HG03521 (cell line): ENCODE measurements around the gene PIGW.

Experiments used
- ATAC-seq: cut with Tn5 transposase; IDR thresholded peaks from one replicate; pipeline ENCODE4 v1.9.1; 2021; ENCODE audit warnings: mild to moderate bottlenecking, moderate library complexity; ENCODE audit not compliant: unreplicated experiment

The PIGW gene, protein sequence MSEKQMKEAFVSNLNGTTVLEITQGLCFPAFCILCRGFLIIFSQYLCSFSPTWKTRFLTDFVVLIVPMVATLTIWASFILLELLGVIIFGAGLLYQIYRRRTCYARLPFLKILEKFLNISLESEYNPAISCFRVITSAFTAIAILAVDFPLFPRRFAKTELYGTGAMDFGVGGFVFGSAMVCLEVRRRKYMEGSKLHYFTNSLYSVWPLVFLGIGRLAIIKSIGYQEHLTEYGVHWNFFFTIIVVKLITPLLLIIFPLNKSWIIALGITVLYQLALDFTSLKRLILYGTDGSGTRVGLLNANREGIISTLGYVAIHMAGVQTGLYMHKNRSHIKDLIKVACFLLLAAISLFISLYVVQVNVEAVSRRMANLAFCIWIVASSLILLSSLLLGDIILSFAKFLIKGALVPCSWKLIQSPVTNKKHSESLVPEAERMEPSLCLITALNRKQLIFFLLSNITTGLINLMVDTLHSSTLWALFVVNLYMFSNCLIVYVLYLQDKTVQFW

DNA sequence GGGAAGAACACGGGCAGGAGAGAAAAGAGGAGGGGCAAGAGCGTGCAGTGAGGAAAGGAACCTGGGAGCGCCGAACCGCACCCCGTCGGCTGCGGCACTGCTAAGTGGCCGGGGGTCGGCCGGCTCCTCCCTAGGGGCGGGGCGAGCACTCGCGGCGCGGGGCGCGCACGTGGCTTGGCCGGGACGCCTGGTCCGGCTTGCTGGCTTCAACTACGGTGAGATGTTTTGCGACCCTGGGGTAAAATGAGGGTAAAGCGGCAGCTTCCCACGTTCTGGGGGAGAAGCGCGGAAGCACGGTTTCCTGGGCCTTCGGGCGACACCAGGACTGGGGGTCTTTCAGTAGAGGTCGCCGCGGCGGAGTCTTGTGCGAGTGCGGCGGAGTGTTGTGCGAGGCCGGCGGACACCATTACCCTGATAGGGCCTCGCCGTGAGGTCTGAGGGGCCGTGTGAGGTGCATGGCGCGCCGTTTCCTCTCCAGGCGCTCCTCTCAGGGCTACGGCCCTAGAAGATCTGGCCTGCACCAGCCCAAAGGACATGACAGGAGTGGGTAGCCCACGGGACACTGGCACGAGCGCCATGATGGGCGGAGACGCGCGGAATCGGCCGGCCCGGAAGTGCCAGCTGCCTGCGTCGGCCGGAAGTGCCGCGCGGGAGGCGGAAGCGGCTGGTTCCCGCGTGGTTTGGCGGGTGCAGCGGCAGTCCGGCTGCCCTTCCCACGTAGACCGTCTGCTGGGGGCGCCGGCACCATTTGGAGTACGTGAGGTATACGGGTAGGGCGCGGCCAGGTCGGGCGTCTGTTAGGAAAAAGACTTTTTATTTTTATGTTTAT lies at the start of gene PIGW, which contains the start of gene MYO19:
PIGW (plus strand) TSS at position 148 of the 829 bp plus-strand sequence. CDS start 2,115 bp downstream, outside the sequence.
MYO19 (minus strand) TSS at position 29 of the 829 bp plus-strand sequence. CDS start 2,330 bp downstream, outside the sequence.
- peak; percentile 79 for ATAC-seq

DNA sequence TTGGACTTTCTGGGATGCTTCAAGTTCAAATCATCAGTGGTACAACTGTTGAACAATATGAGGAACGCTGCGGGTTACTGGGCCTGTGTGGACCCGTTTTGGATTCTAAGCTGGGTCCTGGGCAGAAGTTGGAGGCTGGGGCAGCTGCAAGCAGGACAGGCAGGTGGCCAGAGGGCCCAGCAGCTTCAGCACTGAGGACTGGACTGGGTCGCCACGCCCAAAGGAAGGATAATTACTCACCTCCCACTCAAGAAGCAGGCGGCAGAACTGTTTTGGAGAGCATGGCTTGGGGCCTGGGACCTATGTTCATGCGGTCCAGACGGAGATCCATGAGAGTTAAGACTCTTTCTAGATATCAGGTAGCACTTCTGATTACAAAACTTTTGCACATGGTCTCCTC lies 49.8 kb upstream of the PIGW start:
- ATAC-seq: no peak

DNA sequence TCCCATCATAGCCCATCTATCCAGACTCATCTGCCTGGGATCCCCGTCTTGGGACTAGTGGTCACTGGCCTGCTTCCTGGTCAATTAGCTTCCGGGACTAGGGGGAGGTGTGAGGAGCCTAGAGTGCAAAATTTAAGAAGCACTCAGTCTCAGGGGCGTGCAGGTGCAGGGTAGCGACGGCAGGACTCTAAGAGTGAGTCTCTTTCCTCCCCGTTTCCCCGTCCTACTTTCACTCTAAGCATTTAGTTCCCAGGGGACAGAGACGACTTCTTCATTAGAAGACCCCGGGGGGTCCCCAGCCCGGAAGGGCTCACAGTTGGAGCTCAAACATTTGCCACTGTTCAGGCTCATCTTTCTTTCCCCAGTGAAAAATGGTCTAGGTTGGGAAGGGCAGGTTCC lies 49.0 kb upstream of the PIGW start:
- no peak for ATAC-seq

DNA sequence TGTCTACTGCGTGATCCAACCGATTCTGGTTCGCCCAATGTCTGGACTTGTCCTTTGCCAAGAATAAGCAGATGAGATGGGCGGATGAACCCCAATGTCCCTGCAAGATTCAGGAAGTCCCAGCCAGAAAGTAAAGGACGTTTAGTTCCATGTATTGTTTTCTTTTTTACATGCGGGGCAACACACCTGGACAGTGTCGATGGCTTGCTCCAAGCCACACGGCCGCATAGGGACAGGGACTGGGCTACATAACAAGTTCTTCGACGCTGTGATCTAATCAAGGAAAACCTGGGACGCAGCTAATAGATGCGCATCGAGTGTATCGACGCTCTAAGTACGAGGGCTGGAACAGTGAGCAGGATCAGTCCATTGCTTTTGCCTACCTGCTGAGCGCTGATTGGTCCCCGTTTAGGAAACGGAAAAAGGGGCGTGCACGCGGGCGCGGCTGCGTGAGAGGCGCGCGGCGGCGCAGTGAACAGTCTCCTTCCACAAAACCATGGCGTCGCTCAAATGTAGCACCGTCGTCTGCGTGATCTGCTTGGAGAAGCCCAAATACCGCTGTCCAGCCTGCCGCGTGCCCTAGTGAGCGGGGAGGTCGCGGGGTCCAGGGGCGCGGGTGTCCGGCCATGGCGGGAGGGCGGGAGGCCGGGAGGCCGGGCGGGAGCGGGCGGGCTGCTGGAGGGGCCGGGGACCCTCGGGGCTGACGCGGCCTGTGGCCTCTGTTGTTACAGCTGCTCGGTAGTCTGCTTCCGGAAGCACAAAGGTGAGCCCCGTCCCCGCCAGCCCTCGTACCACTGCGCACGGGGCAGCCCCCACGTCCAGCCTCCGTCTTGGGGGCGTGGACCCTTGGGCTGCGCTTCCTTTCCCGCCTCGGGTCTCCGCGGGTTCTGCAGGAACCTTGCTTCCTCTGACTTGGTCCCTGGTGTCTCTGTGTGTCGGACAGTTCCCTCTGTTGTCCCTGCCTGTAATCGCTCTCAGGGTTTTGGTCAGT lies 48.3 kb upstream of the PIGW start, which contains the start of gene ZNHIT3:
ZNHIT3 (plus strand) TSS at position 478 of the 991 bp plus-strand sequence; CDS start at position 497, 19 bp downstream.
- peak; percentile 93 for ATAC-seq

DNA sequence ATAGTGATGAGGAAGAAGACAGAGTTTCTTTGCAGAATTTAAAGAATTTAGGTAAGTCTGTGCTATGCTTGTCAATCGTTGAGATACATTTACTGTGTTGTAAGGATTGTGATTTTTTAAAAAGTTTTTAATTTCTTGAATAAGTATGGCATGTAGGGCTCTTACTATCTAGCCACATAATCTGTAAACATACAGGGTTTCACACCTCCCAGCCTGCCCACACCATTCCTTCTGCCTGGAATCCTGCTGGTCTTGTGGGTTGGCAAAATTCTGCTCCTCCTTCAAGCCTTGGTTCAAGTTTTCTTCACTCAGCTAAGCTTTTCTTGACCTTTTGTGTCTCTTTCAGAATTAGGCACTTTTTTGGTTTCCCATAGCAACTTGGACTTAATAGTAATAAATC lies 40.8 kb upstream of the PIGW start:
- no peak for ATAC-seq

DNA sequence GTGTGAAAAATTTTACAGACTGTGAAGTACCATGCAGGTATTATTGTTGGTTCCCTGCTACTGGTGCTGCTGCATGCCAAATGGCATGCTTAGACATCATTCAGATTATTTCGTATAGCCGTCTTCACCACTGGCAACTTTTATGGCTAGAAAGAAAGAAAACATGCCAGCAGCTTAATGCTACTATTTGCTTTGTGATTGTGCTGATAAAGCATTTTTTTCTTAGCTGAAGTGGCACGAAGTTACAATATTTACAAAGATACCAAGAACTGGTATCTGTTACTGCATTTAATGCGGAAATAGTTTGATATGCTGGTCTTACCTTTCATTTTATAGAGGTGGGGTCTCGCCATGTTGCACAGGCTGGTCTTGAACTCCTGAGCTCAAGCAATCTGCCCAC lies 40.1 kb upstream of the PIGW start:
- no peak for ATAC-seq

DNA sequence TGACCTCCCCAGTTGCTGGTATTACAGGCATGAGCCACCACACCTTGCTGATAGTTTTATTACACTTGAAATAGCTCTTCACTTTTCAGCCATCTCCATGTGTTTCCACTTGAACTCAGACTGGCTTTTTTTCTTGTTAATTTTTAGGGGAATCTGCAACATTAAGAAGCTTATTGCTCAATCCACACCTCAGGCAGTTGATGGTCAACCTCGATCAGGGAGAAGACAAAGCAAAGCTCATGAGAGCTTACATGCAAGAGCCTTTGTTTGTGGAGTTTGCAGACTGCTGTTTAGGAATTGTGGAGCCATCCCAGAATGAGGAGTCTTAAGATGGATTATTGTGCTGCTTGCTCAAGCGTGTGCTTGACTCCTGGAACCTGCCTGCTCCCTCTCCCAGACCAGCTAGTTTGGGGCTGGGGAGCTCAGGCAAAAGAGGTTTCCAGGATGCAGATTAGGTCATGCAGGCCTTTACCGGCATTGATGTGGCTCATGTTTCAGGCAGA lies 39.7 kb upstream of the PIGW start:
- no peak for ATAC-seq

DNA sequence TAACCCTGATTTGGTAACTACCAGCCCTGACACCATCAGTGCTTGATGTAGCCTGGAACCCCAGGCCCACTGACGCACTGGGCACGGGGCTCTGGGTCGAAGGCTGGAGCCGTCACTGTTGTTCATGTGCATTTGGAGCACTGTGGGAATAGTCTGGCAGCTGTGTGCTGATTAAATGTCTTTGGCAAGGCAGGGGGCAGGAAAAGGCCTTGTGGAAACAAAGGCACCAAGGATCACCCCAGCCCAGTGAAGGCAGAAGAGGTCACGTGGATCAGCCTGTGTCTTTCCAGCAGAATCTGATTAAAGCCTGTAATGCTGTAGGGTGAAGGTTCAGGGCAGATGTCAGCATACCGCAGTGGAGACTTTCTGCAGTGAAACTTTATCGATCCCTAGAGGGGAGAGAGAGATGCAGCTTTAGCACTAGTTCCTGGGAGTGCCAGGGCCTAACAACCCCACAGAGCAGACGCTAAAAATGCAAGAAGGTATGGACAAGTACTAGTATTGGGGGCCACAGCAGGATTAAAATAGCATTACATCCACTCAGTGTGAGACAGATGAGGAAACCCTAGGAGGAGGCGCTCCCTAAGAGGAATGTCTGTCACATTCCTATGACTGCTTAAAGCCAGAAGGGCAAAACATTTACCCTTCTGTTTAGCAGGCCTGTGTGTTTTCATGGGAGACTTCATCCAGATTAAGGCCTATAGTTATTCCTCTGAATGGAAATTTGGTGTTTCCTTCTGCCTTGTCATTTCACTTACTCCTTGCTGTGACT lies 38.6 kb upstream of the PIGW start:
- ATAC-seq: no peak

DNA sequence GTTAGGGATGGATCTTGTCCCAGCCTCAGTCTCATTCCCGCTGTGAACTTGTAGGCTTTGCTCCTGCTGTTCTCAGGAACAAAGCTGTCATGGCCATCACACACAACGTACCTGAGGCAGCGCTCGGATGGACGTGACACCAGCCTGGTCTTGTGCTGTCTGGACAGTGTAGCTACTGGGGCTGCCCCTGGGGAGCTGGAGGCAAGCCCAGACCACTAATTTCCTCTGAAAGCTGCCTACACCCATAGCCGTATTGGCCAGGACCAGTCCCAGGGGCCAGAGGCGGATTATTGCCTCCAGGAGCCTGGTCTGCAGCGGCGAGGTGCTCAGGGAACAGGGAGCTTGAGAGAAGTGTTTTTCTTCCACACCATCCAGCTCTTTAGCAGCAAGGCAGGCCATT lies 36.6 kb upstream of the PIGW start:
- ATAC-seq: no peak

DNA sequence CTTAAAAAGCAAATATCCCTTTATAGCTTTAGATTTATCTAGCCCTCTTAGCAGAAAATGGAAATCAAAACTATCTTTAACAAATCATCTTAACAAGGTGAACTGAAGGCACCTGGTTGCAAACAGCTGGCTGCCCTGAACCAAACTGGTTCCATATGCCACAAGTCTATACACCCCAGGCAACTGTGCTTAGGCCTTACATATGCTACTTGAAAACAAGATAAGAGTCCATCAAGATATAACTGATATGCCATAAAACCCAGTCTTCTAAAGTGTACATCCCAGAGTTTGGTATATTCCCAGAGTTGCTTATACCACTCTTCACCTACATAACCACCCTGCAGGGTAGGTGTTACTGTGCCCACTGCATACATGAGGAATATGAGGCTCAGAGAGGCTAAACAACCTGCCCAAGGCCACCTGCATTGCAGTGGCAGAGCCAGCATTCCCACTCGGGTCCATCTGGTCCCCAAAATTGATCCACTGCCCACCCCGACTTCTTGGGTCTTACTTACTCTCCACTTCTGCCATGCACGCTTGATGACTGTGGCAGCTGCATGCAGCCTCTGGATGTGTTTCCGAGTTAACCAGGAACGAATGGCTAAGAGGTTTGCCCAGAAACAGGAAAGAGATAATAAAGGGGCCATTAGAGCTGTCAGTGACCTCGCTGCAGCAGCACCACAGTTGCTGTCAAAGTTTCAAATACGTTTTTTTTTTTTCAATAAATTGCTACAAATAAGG lies 36.1 kb upstream of the PIGW start:
- ATAC-seq: no peak

DNA sequence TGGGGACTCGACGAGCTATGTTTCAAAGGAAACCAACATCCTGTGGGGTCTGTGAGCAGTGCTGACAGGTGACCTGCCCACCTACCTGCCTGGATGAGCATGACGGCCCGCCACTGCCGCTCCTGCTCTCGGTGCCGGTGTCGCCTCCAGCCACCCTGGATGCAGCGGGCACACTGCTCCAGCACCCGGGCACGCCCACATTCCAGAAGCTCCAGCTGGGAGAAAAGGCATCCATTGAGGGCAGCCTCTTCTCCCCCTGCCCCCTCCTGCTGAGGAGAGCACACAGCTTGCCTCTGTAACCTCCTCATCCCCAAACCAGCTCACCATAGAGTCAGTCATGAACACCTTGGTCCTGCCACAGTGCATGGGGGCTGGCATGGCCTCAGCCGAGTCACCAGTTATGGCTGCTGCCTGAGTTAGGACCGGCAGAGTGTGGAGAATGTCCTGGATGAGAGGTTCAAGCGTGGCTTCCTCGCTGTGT lies 34.0 kb upstream of the PIGW start:
- ATAC-seq: no peak

DNA sequence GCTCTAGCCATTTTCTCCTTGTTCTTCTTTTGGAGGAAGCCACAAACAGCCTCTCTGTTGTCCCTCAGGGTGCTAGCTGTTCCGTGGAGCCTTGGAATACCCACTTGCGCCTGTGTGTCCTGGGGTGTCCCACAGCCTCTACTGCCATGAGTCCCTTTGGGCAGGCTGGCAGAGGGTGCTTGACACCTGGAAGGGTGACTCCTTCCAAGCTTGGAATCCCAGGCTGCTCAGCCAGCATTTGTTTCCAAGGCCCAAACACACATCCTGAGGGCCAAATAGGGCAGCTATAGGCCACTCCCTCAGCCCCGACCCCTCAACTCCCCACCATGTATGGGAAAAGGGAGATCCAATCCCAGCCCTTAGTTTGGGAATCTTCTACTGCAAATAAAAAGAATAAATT lies 33.4 kb upstream of the PIGW start:
- ATAC-seq: no peak

DNA sequence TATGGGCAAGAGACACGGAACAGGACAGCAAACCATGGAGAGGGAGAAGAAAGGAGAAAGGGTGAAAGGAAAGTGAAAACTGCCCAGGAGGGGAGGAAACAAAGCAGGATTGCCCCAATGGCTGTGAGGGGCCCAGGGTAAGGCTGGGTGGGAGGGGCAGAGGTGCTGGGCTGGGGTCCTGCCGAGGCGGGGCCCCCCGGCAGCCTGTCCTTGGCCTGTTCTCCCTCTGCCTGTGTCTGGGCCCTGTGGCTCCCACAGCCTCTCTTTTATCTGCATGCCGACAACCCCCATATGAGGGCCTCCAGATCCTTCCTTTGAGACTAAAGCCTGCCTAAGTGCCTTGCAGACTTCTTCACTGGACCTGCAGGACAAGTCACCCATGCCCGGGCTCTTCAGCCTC lies 32.8 kb upstream of the PIGW start:
- no peak for ATAC-seq

DNA sequence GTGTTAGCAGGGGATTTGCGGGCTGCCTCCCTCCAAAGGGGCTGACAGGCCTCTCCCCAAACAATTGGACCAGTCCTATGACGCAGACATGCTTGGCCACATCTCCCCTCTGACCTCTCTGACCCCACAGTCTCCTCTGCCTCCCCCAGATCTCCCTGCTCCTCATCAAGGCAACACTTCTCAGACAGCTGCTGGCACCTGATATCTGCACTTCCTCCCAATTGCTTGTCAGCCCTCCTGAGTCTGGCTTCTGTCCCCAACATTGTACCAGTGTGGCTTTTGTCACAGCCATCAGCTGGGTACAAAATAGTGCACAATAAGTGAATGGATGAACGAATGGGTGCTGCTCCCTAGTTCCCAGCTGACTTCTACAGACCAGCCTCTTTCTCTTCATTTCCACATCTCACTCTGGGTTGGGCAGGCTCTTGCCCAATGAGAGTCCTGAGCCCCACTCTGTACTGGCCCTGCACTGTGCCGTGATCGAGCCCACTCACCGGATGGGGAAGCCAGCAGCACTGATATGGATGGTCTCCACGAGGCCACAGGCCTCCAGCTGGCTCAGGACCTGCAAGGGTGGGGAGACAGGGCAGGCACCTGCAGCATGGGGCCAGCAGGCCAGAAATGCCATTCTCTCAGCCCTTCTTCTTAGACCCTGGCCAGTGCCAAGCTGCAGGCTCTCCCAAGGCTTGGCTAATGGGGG lies 31.2 kb upstream of the PIGW start:
- ATAC-seq: no peak

DNA sequence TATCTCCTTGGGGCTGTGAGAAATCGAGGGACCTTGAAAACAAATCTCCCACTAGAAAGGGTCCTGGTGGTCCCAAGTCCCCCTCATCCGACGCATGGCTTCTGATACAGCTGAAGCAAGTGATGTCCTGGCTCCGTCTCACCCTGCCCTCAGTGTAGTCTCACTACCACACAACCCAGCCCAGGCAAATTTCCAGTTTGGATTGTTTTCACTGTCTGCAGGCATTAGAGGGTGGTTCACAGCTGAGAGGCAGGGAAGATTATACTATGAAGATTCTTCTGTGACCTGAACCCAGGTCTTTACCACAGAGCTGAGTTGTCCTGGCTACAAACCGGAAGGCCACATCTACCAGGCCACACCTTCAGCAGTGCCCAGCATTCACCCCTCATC lies 30.6 kb upstream of the PIGW start:
- ATAC-seq: no peak

DNA sequence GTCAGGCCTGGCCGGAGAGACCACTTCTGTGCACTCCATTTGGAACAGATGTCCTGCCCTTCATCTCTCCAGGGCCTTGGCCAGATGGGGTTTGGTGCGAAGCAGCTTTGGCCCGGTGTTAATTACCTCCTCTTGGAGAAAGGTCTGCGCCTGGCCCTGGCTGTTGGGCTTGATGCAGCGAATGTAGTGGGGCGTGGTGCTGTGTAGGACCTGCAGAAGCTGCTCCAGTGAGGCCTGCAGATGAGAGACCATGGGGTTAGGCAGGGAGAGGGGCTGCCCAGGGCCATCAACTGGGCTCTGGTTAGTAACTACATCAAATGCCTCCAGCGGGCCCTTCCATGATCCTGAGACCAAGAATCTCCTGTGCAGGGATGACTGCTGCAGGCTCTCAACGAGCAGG lies 29.6 kb upstream of the PIGW start:
- no peak for ATAC-seq

DNA sequence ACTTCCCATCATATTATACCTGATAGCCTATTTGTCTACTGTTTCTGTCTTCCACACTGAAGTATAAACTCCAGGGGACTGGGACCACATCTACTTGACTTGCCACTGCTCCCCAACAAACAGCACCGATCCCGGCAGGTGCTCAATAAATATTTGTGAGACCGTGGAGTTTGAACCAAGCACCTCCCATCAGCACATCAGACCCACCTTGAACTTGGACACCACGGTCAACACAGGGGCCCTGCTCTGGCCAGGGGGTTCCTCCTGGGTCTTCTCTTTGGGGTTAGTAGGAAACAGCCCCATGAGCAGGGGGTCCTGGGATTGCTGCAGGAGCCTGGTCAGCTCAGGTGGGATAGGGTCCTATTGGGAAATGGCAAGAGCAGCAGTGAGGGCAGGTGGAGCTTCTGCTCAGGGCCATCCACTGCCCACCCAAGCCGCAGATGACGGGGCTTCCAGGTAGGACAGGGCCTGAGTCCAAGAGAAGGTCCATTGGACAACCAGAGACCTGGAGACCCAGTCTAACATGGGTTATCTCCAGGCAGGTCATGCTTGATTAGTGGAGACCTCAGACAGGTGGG lies 28.4 kb upstream of the PIGW start:
- no peak for ATAC-seq

DNA sequence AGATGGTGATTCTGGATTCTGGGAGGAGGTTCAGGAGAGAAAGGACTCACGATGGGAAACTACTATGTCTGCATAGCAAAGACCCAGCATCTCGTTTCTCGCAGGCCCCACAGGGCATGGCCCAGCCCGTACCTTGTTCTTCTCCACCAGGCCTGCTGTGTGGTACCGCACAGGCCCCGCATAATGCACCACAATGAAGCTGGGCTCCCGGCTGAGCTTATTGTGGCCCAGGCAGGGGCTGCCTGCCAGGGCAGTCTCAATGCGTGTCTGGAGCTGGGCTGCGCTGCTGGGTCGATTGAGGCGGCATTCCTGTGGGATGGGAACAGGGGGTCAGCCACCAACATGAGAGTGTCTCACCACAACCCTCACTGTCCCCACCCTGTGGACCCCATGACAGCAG lies 28.0 kb upstream of the PIGW start:
- no peak for ATAC-seq
